Kidney (tissue), 14 donors: Measurements from ENCODE around the gene SYNDIG1. TPM values are rescaled to one million over a fixed set of nuclear protein-coding genes. Genes with fewer than 3 reads are reported as not detected.
A peak's percentile ranks its signal among the peaks of the same experiment; 100 is the strongest.

Source experiments
- DNase-seq, 5 donors: peaks; one replicate each; pipeline ENCODE4 v3.0.0-alpha.2; 2013 to 2020
- FAIRE-seq: peaks from 2 replicates; lab custom pipeline; 2012; peaks lifted over from hg19 to GRCh38; lab: Jason Lieb, UNC
- H3K27ac ChIP-seq, 2 donors: one replicate each; pipeline ENCODE4 v1.7.0; 2013; ENCODE audit warnings: low read depth in 2 of 2, low read length in 2 of 2, inconsistent platforms in 1 of 2
- H3K27me3 ChIP-seq: one replicate; pipeline ENCODE4 v1.7.1; 2013; ENCODE audit warnings: low read length, inconsistent platforms; ENCODE audit not compliant: control insufficient read depth, insufficient read depth
- H3K36me3 ChIP-seq, 3 donors: one replicate each; pipeline versions ENCODE4 v1.7.0 to v1.7.1; 2013; ENCODE audit warnings: low read length in 3 of 3, control low read depth in 1 of 3, inconsistent platforms in 1 of 3; ENCODE audit not compliant: insufficient read depth in 3 of 3, control insufficient read depth in 2 of 3
- H3K4me1 ChIP-seq, 3 donors: one replicate each; pipeline versions ENCODE4 v1.7.0 to v1.7.1; 2013; ENCODE audit warnings: low read length in 3 of 3, inconsistent platforms in 1 of 3, low read depth in 1 of 3; ENCODE audit not compliant: control insufficient read depth in 2 of 3, insufficient read depth in 2 of 3
- H3K4me3 ChIP-seq, 3 donors: one replicate each; pipeline versions ENCODE4 v1.7.0 to v1.8.1; 2013; ENCODE audit warnings: low read length in 3 of 3, control low read depth in 1 of 3, inconsistent platforms in 1 of 3
- H3K9ac ChIP-seq, 3 donors: one replicate each; pipeline versions ENCODE4 v1.7.0 to v1.7.1; 2013; ENCODE audit warnings: low read length in 3 of 3, control low read depth in 1 of 3, inconsistent platforms in 1 of 3
- H3K9me3 ChIP-seq, 3 donors: one replicate each; pipeline versions ENCODE4 v1.7.0 to v1.7.1; 2013; ENCODE audit warnings: low read length in 3 of 3, control low read depth in 1 of 3, inconsistent platforms in 1 of 3; ENCODE audit not compliant: control insufficient read depth in 2 of 3, insufficient read depth in 1 of 3
- CTCF ChIP-seq: IDR thresholded peaks from 3 replicates; pipeline ENCODE4 v1.5.1; 2012; ENCODE audit warnings: mild to moderate bottlenecking, moderate library complexity, borderline replicate concordance; ENCODE audit not compliant: insufficient read depth; ENCODE audit errors: extremely low read depth
- intact Hi-C: fragments of 100-400 bp; cut with DNase I; formaldehyde crosslinking; loops from one replicate; pipeline ENCODE4 v1.11.1; 2022
- polyA plus RNA-seq: library from polyadenylated mRNA; stranded (reverse); fragments of 350-450 nt; fragmentation: Illumina TruSeq; extraction: RNeasy Lipid Tissue Mini Kit (QIAGEN cat#74804); gene quantifications from one replicate; pipeline ENCODE4 v1.2.3, GENCODE V29; 2014; ENCODE audit warnings: low read depth, low replicate concordance; ENCODE audit not compliant: insufficient read depth
- total RNA-seq: library from RNA; stranded (reverse); fragmentation: NEBNext Ultra II Directional; extraction: Animal tissue kit (Norgen Biotek cat#: 25700); gene quantifications from one replicate; pipeline ENCODE4 v1.2.1, GENCODE V29; 2021
- donor health status: control.
- donor health status: control.
- donor health status: control.
- donor health status: control.
- donor health status: control.
- donor health status: DM: yes; HTN: yes; CAD: no.
- donor health status: Normal renal cell carcinoma (clear cell type).

SYNDIG1 gene
- total and polyA plus RNA-seq, 2 donors from 2014 or later, result 5.4 to 8.2 TPM

GRCh38 chr20:24597051-24597450 lies 127.6 kb downstream of the SYNDIG1 start:
- FAIRE-seq, result no peak
- Histone ChIP-seq H3K4me3 (no peak overlapping the region), H3K36me3 (no peaks in the 10 kb centered on the region), H3K27me3 (no peaks in the 10 kb centered on the region), H3K27ac (no peak overlapping the region), H3K9me3 (no peaks in the 10 kb centered on the region), H3K9ac (no peak overlapping the region), H3K4me1 (no peaks in the 10 kb centered on the region)
- intact Hi-C loops, result no loop called here
- no peak for TF ChIP-seq CTCF
- DNase-seq, result peak in 1 of 5 donors; percentile 2

DNA sequence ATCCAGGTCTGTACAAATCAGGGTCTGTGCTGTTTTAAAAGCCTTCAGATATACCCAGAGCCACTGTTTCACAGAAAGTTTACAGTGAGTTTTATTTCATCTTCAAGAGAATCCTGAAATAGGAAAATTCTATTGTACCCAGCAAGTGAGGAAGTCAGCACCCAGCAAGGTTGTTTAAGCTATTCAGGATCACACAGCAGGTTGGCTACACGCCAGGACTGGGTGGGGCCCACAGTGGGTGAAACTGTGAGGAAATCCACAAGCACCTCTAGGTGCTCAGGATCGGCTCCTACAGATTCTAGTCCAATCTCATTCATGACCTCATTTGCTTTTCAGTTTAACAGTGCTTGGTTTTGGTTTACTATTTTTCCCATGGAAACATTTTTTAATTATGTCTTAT lies 128.9 kb downstream of the SYNDIG1 start:
- no peak overlapping the region for H3K4me3 ChIP-seq
- H3K27me3 ChIP-seq, result no peaks in the 10 kb centered on the region
- H3K36me3 ChIP-seq, result no peaks in the 10 kb centered on the region
- H3K4me1 ChIP-seq, result no peaks in the 10 kb centered on the region
- FAIRE-seq (no peak), DNase-seq (no peak)
- no peak overlapping the region for H3K27ac ChIP-seq
- no peaks in the 10 kb centered on the region for H3K9me3 ChIP-seq
- TF ChIP-seq CTCF, result no peak
- intact Hi-C loops, result no loop called here
- no peak overlapping the region for H3K9ac ChIP-seq

- Histone ChIP-seq H3K36me3 (no peaks in the 10 kb centered on the region), H3K9ac (no peak overlapping the region), H3K9me3 (no peaks in the 10 kb centered on the region), H3K27ac (no peak overlapping the region), H3K27me3 (no peaks in the 10 kb centered on the region), H3K4me3 (no peak overlapping the region), H3K4me1 (no peaks in the 10 kb centered on the region)
- no peak for TF ChIP-seq CTCF
- DNase-seq, result no peak
- intact Hi-C loops, result no loop called here
- no peak for FAIRE-seq
These were observed 129.6 kb downstream of the SYNDIG1 start for GRCh38 chr20:24598996-24599395.

DNA sequence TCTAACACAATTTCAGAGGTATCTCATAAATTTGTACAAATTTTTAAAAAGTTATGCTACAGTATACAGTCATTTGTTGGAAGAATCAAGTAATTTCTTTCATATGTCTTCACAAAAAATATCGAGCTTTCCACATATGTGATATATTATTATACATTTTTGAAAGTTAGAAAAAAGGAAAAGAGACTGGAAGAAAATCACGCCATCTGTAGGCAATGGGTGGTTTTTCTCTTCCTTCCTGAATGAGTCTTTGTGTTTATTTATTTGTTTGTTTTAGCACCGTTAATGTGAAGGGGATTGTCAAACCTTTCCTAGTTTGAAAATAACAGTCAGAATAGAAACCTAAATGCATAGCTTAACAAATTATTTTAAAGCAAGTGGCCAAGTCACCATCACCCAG lies 130.6 kb downstream of the SYNDIG1 start:
- Histone ChIP-seq H3K4me1 (no peaks in the 10 kb centered on the region), H3K27ac (no peak overlapping the region), H3K4me3 (no peak overlapping the region), H3K9me3 (no peaks in the 10 kb centered on the region), H3K9ac (no peak overlapping the region), H3K36me3 (no peaks in the 10 kb centered on the region), H3K27me3 (no peaks in the 10 kb centered on the region)
- intact Hi-C loops, result no loop called here
- TF ChIP-seq CTCF, result no peak
- no peak for DNase-seq
- FAIRE-seq, result no peak
